Nephron (organoid): ENCODE measurements around the gene HK2.

Experiments
- H3K27ac Mint-ChIP-seq, 3 experiments: 2 replicates each; pipeline ENCODE4 v1.8.0; 2020; ENCODE audit warnings: mixed read lengths in 3 of 3, mild to moderate bottlenecking in 2 of 3, moderate library complexity in 1 of 3
- H3K27me3 Mint-ChIP-seq: 2 replicates; pipeline ENCODE4 v1.8.0; 2021; ENCODE audit warnings: low read depth, mild to moderate bottlenecking, moderate library complexity, mixed read lengths
- H3K36me3 Mint-ChIP-seq: 2 replicates; pipeline ENCODE4 v1.8.0; 2020; ENCODE audit warnings: low read depth, mixed read lengths
- H3K4me1 Mint-ChIP-seq: 2 replicates; pipeline ENCODE4 v1.8.0; 2020; ENCODE audit warnings: mixed read lengths
- H3K4me3 Mint-ChIP-seq, 3 experiments: 2 replicates each; pipeline ENCODE4 v1.8.0; 2020; ENCODE audit warnings: mild to moderate bottlenecking in 3 of 3, mixed read lengths in 3 of 3, moderate library complexity in 2 of 3
- H3K9me3 Mint-ChIP-seq: 2 replicates; pipeline ENCODE4 v1.8.0; 2020; ENCODE audit warnings: mixed read lengths
- TF ChIP-seq, protein P1 (sequence below), 3 experiments: fragments of 200-600 bp; sonication (generic); IDR thresholded peaks; one replicate each; pipeline ENCODE4 v1.5.0; 2021; ENCODE audit warnings: antibody characterized with exemption in 3 of 3; ENCODE audit not compliant: unreplicated experiment in 3 of 3

The HK2 gene

GRCh38 chr2:74877376-74877775 lies 43.4 kb downstream of the HK2 start:
- Mint-ChIP-seq H3K9me3 (no peaks in the 10 kb centered on the region), H3K27me3 (no peaks in the 10 kb centered on the region), H3K36me3 (peaks cover 44% of the 10 kb centered on the region), H3K27ac (no peak overlapping the region), H3K4me1 (peaks cover 29% of the 10 kb centered on the region), H3K4me3 (no peak overlapping the region)
- TF ChIP-seq, protein P1, sequence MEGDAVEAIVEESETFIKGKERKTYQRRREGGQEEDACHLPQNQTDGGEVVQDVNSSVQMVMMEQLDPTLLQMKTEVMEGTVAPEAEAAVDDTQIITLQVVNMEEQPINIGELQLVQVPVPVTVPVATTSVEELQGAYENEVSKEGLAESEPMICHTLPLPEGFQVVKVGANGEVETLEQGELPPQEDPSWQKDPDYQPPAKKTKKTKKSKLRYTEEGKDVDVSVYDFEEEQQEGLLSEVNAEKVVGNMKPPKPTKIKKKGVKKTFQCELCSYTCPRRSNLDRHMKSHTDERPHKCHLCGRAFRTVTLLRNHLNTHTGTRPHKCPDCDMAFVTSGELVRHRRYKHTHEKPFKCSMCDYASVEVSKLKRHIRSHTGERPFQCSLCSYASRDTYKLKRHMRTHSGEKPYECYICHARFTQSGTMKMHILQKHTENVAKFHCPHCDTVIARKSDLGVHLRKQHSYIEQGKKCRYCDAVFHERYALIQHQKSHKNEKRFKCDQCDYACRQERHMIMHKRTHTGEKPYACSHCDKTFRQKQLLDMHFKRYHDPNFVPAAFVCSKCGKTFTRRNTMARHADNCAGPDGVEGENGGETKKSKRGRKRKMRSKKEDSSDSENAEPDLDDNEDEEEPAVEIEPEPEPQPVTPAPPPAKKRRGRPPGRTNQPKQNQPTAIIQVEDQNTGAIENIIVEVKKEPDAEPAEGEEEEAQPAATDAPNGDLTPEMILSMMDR (IDR thresholded peaks at IDR 0.05; ENCODE audit: unreplicated experiment in 3 of 3) = no peak

DNA sequence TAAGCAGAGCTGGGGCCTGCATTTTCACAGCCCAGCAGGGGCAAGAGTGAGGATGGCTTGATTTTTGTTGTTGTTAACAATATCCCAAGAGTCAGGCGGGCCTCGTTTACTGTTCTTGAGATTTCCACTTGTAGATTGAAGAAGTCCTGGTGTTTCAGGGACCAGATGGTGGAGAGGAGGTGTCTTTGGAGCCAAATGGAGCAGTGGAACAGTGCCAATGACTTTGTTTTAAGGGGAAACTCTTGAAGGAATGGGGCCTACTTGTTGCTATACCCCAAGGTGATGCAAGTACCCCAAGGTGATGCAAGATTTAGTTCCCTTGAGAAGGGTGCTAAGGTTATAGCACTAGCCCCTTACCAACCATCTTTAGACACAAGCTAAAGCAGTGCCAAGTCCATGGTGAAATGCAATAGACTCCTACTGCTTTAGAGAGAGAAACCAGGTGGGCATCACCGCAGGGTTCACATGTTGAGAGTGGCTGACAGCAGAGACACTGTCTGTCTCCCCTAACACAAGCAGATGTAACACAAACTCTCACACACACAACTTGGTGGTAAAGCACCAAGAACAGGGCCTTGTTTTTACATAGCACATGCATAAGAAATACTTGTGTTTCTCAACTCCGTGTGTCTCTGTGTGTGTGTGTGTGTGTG lies 44.0 kb downstream of the HK2 start:
- H3K36me3 Mint-ChIP-seq = peaks cover 44% of the 10 kb centered on the region
- TF ChIP-seq, protein P1 (IDR thresholded peaks at IDR 0.05; ENCODE audit: unreplicated experiment in 3 of 3) = no peak
- no peaks in the 10 kb centered on the region for H3K9me3 Mint-ChIP-seq
- no peaks in the 10 kb centered on the region for H3K27me3 Mint-ChIP-seq
- H3K27ac Mint-ChIP-seq = no peak overlapping the region
- peaks cover 28% of the 10 kb centered on the region for H3K4me1 Mint-ChIP-seq
- no peak overlapping the region for H3K4me3 Mint-ChIP-seq

DNA sequence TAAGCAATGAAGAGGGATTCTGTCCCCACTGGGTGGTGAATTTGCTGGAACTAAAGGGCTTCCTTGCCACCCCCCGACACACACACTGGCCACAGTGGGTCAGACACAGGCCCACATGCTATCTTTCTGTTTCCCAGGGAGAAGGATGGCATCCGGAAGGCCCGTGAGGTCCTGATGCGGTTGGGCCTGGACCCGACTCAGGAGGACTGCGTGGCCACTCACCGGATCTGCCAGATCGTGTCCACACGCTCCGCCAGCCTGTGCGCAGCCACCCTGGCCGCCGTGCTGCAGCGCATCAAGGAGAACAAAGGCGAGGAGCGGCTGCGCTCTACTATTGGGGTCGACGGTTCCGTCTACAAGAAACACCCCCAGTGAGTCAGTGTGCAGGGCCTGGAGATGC lies 44.6 kb downstream of the HK2 start:
- Mint-ChIP-seq H3K4me1 (peaks cover 22% of the 10 kb centered on the region), H3K27ac (no peak overlapping the region), H3K27me3 (no peaks in the 10 kb centered on the region), H3K4me3 (no peak overlapping the region), H3K36me3 (peaks cover 44% of the 10 kb centered on the region), H3K9me3 (no peaks in the 10 kb centered on the region)
- TF ChIP-seq, protein P1 (IDR thresholded peaks at IDR 0.05; ENCODE audit: unreplicated experiment in 3 of 3) = no peak

- peaks cover 41% of the 10 kb centered on the region for H3K36me3 Mint-ChIP-seq
- H3K4me1 Mint-ChIP-seq = peaks cover 7% of the 10 kb centered on the region
- H3K27ac Mint-ChIP-seq = no peak overlapping the region
Observed at GRCh38 chr2:74880054-74880728, 46.3 kb downstream of the HK2 start.

GRCh38 chr2:74881176-74881575 lies 47.2 kb downstream of the HK2 start:
- Mint-ChIP-seq H3K4me3 (no peak overlapping the region), H3K27me3 (no peaks in the 10 kb centered on the region), H3K9me3 (no peaks in the 10 kb centered on the region), H3K36me3 (peaks cover 45% of the 10 kb centered on the region), H3K27ac (no peak overlapping the region), H3K4me1 (peaks cover 1% of the 10 kb centered on the region)
- TF ChIP-seq, protein P1 (IDR thresholded peaks at IDR 0.05; ENCODE audit: unreplicated experiment in 3 of 3) = no peak

More at GRCh38 chr2:74880054-74880728, 46.3 kb downstream of the HK2 start:
- no peak overlapping the region for H3K4me3 Mint-ChIP-seq
- TF ChIP-seq, protein P1 (IDR thresholded peaks at IDR 0.05; ENCODE audit: unreplicated experiment in 3 of 3) = no peak
- H3K27me3 Mint-ChIP-seq = no peaks in the 10 kb centered on the region
- H3K9me3 Mint-ChIP-seq = no peaks in the 10 kb centered on the region
